Measurements from ENCODE around the gene IL1RL2. TPM values are rescaled to one million over a fixed set of nuclear protein-coding genes. Genes with fewer than 3 reads are reported as not detected.

The IL1RL2 gene
- total RNA-seq, 1 experiment from 2014 or later = not detected

GRCh38 chr2:102168026-102168771 lies 18.6 kb upstream of the IL1RL2 start:
- ATAC-seq = no peak
- TF ChIP-seq CBX3 (IDR thresholded peaks at IDR 0.05; ENCODE audit: low read depth) (no peak), POLR2AphosphoS5 (IDR thresholded peaks at IDR 0.05; ENCODE audit: low read depth, low read length) (no peak), POLR2A (IDR thresholded peaks at IDR 0.05; ENCODE audit: borderline replicate concordance, extremely low read depth, insufficient read depth, insufficient read length) (no peak), RAD21 (IDR thresholded peaks at IDR 0.05; ENCODE audit: low read depth) (no peak), EZH2phosphoT487 (IDR thresholded peaks at IDR 0.05; ENCODE audit: borderline replicate concordance) (no peak), CEBPB (IDR thresholded peaks at IDR 0.05; ENCODE audit: low read depth) (no peak)

GRCh38 chr2:102171946-102172345 lies 14.9 kb upstream of the IL1RL2 start:
- H4K20me1 ChIP-seq (ENCODE audit: insufficient read depth) = no peaks in the 10 kb centered on the region
- H3K9ac ChIP-seq (ENCODE audit: low read length) = no peak overlapping the region
- no TSS peak for BruUV-seq (replicated peaks)
- H3K4me2 ChIP-seq (ENCODE audit: low read length) = no peak overlapping the region
- no peak overlapping the region for H3K27ac ChIP-seq (ENCODE audit: low read depth, low read length)
- no peak overlapping the region for H3K4me3 ChIP-seq (replicated peaks in 1 of 2; ENCODE audit: low read depth in 1 of 2, low read length in 2 of 2)
- ChIA-PET POLR2A (no interaction called here), RAD21 (ENCODE audit: low non-redundant PET in 1 of 2, low total read pairs in 2 of 2, uncharacterized antibody in 2 of 2, unreplicated experiment in 2 of 2) (no interaction called here), CTCF (no interaction called here)
- ATAC-seq (no peak), DNase-seq (ENCODE audit: low read depth, low spot score) (no peak)
- H3K79me2 ChIP-seq (ENCODE audit: insufficient read depth, low read length) = no peaks in the 10 kb centered on the region
- H3K9me3 ChIP-seq (ENCODE audit: control insufficient read depth in 1 of 2, insufficient read depth in 1 of 2, low read depth in 1 of 2, low read length in 2 of 2) = no peaks in the 10 kb centered on the region
- no peak overlapping the region for H2AFZ ChIP-seq (ENCODE audit: low read depth, low read length, poor library complexity, severe bottlenecking)
- no peaks in the 10 kb centered on the region for H3K9me2 ChIP-seq (ENCODE audit: insufficient read depth)
- no peak for TF ChIP-seq FOSL1 (IDR thresholded peaks at IDR 0.05; ENCODE audit: low read depth)
- TF ChIP-seq SIN3A (IDR thresholded peaks at IDR 0.05; ENCODE audit: low read depth) = no peak
- TF ChIP-seq SRF (IDR thresholded peaks at IDR 0.05; ENCODE audit: low read depth) = no peak
- TF ChIP-seq POLR2A (IDR thresholded peaks at IDR 0.05; ENCODE audit: borderline replicate concordance, extremely low read depth, insufficient read depth, insufficient read length) = no peak
- no peak for TF ChIP-seq CEBPB (IDR thresholded peaks at IDR 0.05; ENCODE audit: low read depth)
- no peak for TF ChIP-seq EZH2phosphoT487 (IDR thresholded peaks at IDR 0.05; ENCODE audit: borderline replicate concordance)
- no peak for TF ChIP-seq ATF3 (IDR thresholded peaks at IDR 0.05)
- TF ChIP-seq REST (IDR thresholded peaks at IDR 0.05; ENCODE audit: low read depth) = no peak
- TF ChIP-seq EGR1 (IDR thresholded peaks at IDR 0.05; ENCODE audit: low read depth) = no peak
- TF ChIP-seq YY1 (IDR thresholded peaks at IDR 0.05; ENCODE audit: extremely low read depth, insufficient replicate concordance, low read depth, low read length) = no peak
- TF ChIP-seq ELF1 (IDR thresholded peaks at IDR 0.05; ENCODE audit: borderline replicate concordance, low read depth) = no peak
- no peaks in the 10 kb centered on the region for H3K4me1 ChIP-seq (ENCODE audit: control insufficient read depth in 1 of 2, insufficient read depth in 2 of 2, low read length in 2 of 2)
- H3K27me3 ChIP-seq (ENCODE audit: insufficient read depth, low read length) = no peaks in the 10 kb centered on the region
- intact Hi-C loops (cut with micrococcal nuclease) = no loop called here
- H3K36me3 ChIP-seq (ENCODE audit: control insufficient read depth in 1 of 2, insufficient read depth in 2 of 2, low read length in 2 of 2) = peaks cover 0 to 4% of the 10 kb centered on the region in 2 experiments; a peak in 1 of 4 replicates

More at GRCh38 chr2:102168026-102168771, 18.6 kb upstream of the IL1RL2 start:
- H3K4me1 ChIP-seq (ENCODE audit: control insufficient read depth in 1 of 2, insufficient read depth in 2 of 2, low read length in 2 of 2) = no peaks in the 10 kb centered on the region
- H3K9ac ChIP-seq (ENCODE audit: low read length) = no peak overlapping the region
- no peaks in the 10 kb centered on the region for H3K9me2 ChIP-seq (ENCODE audit: insufficient read depth)
- intact Hi-C loops (cut with micrococcal nuclease) = loop anchor here (10.0 kb wide), 2 partner anchors 283 to 743 kb away; no protein-coding TSS in a partner anchor
- RAD21 ChIA-PET (ENCODE audit: low non-redundant PET in 1 of 2, low total read pairs in 2 of 2, uncharacterized antibody in 2 of 2, unreplicated experiment in 2 of 2) = no interaction called here
- BruUV-seq (replicated peaks) = no TSS peak
- POLR2A ChIA-PET = no interaction called here
- H4K20me1 ChIP-seq (ENCODE audit: insufficient read depth) = no peaks in the 10 kb centered on the region
- no peak overlapping the region for H2AFZ ChIP-seq (ENCODE audit: low read depth, low read length, poor library complexity, severe bottlenecking)
- CTCF ChIA-PET = no interaction called here
- no peak overlapping the region for H3K4me2 ChIP-seq (ENCODE audit: low read length)
- H3K79me2 ChIP-seq (ENCODE audit: insufficient read depth, low read length) = no peaks in the 10 kb centered on the region
- no peaks in the 10 kb centered on the region for H3K9me3 ChIP-seq (ENCODE audit: control insufficient read depth in 1 of 2, insufficient read depth in 1 of 2, low read depth in 1 of 2, low read length in 2 of 2)
- no peak overlapping the region for H3K4me3 ChIP-seq (replicated peaks in 1 of 2; ENCODE audit: low read depth in 1 of 2, low read length in 2 of 2)
- H3K27me3 ChIP-seq (ENCODE audit: insufficient read depth, low read length) = no peaks in the 10 kb centered on the region
- no peak for DNase-seq (ENCODE audit: low read depth, low spot score)
- H3K36me3 ChIP-seq (ENCODE audit: control insufficient read depth in 1 of 2, insufficient read depth in 2 of 2, low read length in 2 of 2) = peaks cover 0 to 4% of the 10 kb centered on the region in 2 experiments; a peak in 1 of 4 replicates
- no peak overlapping the region for H3K27ac ChIP-seq (ENCODE audit: low read depth, low read length)

All from HCT116 (cell line).